SK-N-SH treated with all-trans-retinoic acid at 6 μM for 48 hours (cell line): ENCODE measurements around the gene SIRT7.

Source experiments
- ATAC-seq: fragments of 200-7000 bp; cut with Tn5 transposase; 3 replicates; pipeline ENCODE4 v1.9.1; 2020; ENCODE audit warnings: mild to moderate bottlenecking, moderate library complexity
- ARNTL ChIP-seq: fragments of 450-650 bp; formaldehyde crosslinking; IDR thresholded peaks from 2 replicates; pipeline ENCODE4 v1.5.0; 2020; ENCODE audit warnings: low read depth, mild to moderate bottlenecking, moderate library complexity, borderline replicate concordance
- BACH2 ChIP-seq: fragments of 250-450 bp; sonication (Bioruptor Pico); IDR thresholded peaks from 2 replicates; pipeline ENCODE4 v1.9.0; 2021; ENCODE audit warnings: mild to moderate bottlenecking, borderline replicate concordance
- CREB5 ChIP-seq: fragments of 250-450 bp; sonication (Bioruptor Pico); IDR thresholded peaks from 2 replicates; pipeline ENCODE4 v1.5.1; 2020; ENCODE audit warnings: low read depth, mild to moderate bottlenecking, moderate library complexity
- CSDC2 ChIP-seq: fragments of 250-450 bp; sonication (Bioruptor Pico); IDR thresholded peaks from 2 replicates; pipeline ENCODE4 v1.5.0; 2020; ENCODE audit warnings: mild to moderate bottlenecking, moderate library complexity
- CSRNP3 ChIP-seq: fragments of 250-450 bp; sonication (Bioruptor Pico); IDR thresholded peaks from 2 replicates; pipeline ENCODE4 v1.5.1; 2021; ENCODE audit warnings: mild to moderate bottlenecking, moderate library complexity
- GLIS3 ChIP-seq: fragments of 250-450 bp; sonication (Bioruptor Pico); IDR thresholded peaks from 2 replicates; pipeline ENCODE4 v1.5.0; 2020; ENCODE audit warnings: mild to moderate bottlenecking, moderate library complexity
- ISL1 ChIP-seq: fragments of 250-450 bp; sonication (Bioruptor Pico); IDR thresholded peaks from 2 replicates; pipeline ENCODE4 v2.1.2; 2022; ENCODE audit warnings: mild to moderate bottlenecking, moderate library complexity
- OSR1 ChIP-seq: fragments of 250-450 bp; sonication (Bioruptor Pico); IDR thresholded peaks from 2 replicates; pipeline ENCODE4 v1.8.0; 2022; ENCODE audit warnings: moderate library complexity, mild to moderate bottlenecking, inconsistent platforms
- PATZ1 ChIP-seq: fragments of 250-450 bp; sonication (Bioruptor Pico); IDR thresholded peaks from 2 replicates; pipeline ENCODE4 v1.8.0; 2020; ENCODE audit warnings: mild to moderate bottlenecking, moderate library complexity, borderline replicate concordance
- POU6F1 ChIP-seq: fragments of 250-450 bp; sonication (Bioruptor Pico); IDR thresholded peaks from 2 replicates; pipeline ENCODE4 v1.8.0; 2021; ENCODE audit warnings: low read depth, mild to moderate bottlenecking, moderate library complexity, borderline replicate concordance
- PPARA ChIP-seq: fragments of 250-450 bp; sonication (Bioruptor Pico); IDR thresholded peaks from 2 replicates; pipeline ENCODE4 v1.5.0; 2020; ENCODE audit warnings: mild to moderate bottlenecking, borderline replicate concordance
- SNAI2 ChIP-seq: fragments of 250-450 bp; sonication (Bioruptor Pico); IDR thresholded peaks from 2 replicates; pipeline ENCODE4 v1.5.0; 2020; ENCODE audit warnings: mild to moderate bottlenecking, moderate library complexity
- TCF4 ChIP-seq: fragments of 250-450 bp; sonication (Bioruptor Pico); IDR thresholded peaks from 2 replicates; pipeline ENCODE4 v1.8.0; 2021; ENCODE audit warnings: mild to moderate bottlenecking, moderate library complexity, borderline replicate concordance
- TOX ChIP-seq: fragments of 250-450 bp; sonication (Bioruptor Pico); IDR thresholded peaks from 2 replicates; pipeline ENCODE4 v1.8.0; 2021; ENCODE audit warnings: mild to moderate bottlenecking, moderate library complexity, borderline replicate concordance
- TSHZ2 ChIP-seq: fragments of 250-450 bp; sonication (Bioruptor Pico); IDR thresholded peaks from 2 replicates; pipeline ENCODE4 v1.5.0; 2020; ENCODE audit warnings: mild to moderate bottlenecking, moderate library complexity
- ZC3H10 ChIP-seq: fragments of 250-450 bp; sonication (Bioruptor Pico); IDR thresholded peaks from 2 replicates; pipeline ENCODE4 v1.5.1; 2021; ENCODE audit warnings: mild to moderate bottlenecking, moderate library complexity
- ZFP3 ChIP-seq: fragments of 250-450 bp; sonication (Bioruptor Pico); IDR thresholded peaks from 2 replicates; pipeline ENCODE4 v1.5.0; 2020; ENCODE audit warnings: mild to moderate bottlenecking, moderate library complexity
- ZFP30 ChIP-seq: fragments of 450-650 bp; formaldehyde crosslinking; IDR thresholded peaks from 2 replicates; pipeline ENCODE4 v1.5.0; 2022; ENCODE audit warnings: mild to moderate bottlenecking, moderate library complexity
- ZNF565 ChIP-seq: fragments of 450-650 bp; formaldehyde crosslinking; conservative IDR thresholded peaks from 2 replicates; pipeline ENCODE4 v1.5.0; 2020; ENCODE audit warnings: low read depth, mild to moderate bottlenecking, moderate library complexity
- ZNF8 ChIP-seq: fragments of 450-650 bp; formaldehyde crosslinking; IDR thresholded peaks from 2 replicates; pipeline ENCODE4 v1.5.0; 2020; ENCODE audit warnings: mild to moderate bottlenecking, moderate library complexity

The SIRT7 gene

GRCh38 chr17:81899514-81900166 is 18.3 kb downstream of the SIRT7 start:
- TF ChIP-seq TOX (CRISPR knock-in tag) (no peak), OSR1 (CRISPR knock-in tag) (no peak), ZFP3 (CRISPR knock-in tag) (no peak), ZNF8 (no peak), ZC3H10 (no peak), POU6F1 (CRISPR knock-in tag) (no peak), PPARA (CRISPR knock-in tag) (no peak), ZFP30 (CRISPR knock-in tag) (no peak), CSRNP3 (CRISPR knock-in tag) (no peak), TSHZ2 (no peak), CSDC2 (CRISPR knock-in tag) (no peak), ARNTL (CRISPR knock-in tag) (no peak), TCF4 (no peak), CREB5 (CRISPR knock-in tag) (no peak)
- no peak for ATAC-seq

- ATAC-seq, result no peak
Observed at GRCh38 chr17:81898885-81899284, 19.1 kb downstream of the SIRT7 start.

More at GRCh38 chr17:81898885-81899284, 19.1 kb downstream of the SIRT7 start:
- no peak for TF ChIP-seq CREB5 (CRISPR knock-in tag)
- TF ChIP-seq ISL1, result no peak
- TF ChIP-seq BACH2, result no peak
- TF ChIP-seq TCF4, result no peak
- no peak for TF ChIP-seq ZFP30 (CRISPR knock-in tag)
- no peak for TF ChIP-seq GLIS3 (CRISPR knock-in tag)
- TF ChIP-seq SNAI2 (CRISPR knock-in tag), result no peak
- TF ChIP-seq ZNF565 (CRISPR knock-in tag), result no peak
- TF ChIP-seq OSR1 (CRISPR knock-in tag), result no peak
- no peak for TF ChIP-seq CSRNP3 (CRISPR knock-in tag)
- TF ChIP-seq POU6F1 (CRISPR knock-in tag), result no peak
- TF ChIP-seq ZFP3 (CRISPR knock-in tag), result no peak
- TF ChIP-seq PATZ1 (CRISPR knock-in tag), result no peak
- TF ChIP-seq, all 23 proteins: peak for 0
